Liver (tissue), 3 donors: Measurements from ENCODE around the gene PCMT1.

Source experiments
- ATF3 ChIP-seq: IDR thresholded peaks from 2 replicates; pipeline ENCODE4 v1.6.1; 2016; ENCODE audit warnings: antibody characterized with exemption
- CTCF ChIP-seq: fragments of 150-350 bp; IDR thresholded peaks from 2 replicates; pipeline ENCODE4 v1.5.1; 2017; ENCODE audit warnings: improper control_type of control experiment, low read depth, low read length; ENCODE audit not compliant: missing input control
- FOXA1 ChIP-seq: IDR thresholded peaks from 2 replicates; pipeline ENCODE4 v1.6.1; 2016; ENCODE audit warnings: antibody characterized with exemption
- HNF4G ChIP-seq: IDR thresholded peaks from 2 replicates; pipeline ENCODE4 v1.6.1; 2016; ENCODE audit warnings: antibody characterized with exemption
- MAX ChIP-seq: IDR thresholded peaks from 2 replicates; pipeline ENCODE4 v1.6.1; 2016; ENCODE audit warnings: antibody characterized with exemption
- RAD21 ChIP-seq, 2 donors: IDR thresholded peaks; 2 replicates each; pipeline ENCODE4 v1.6.1; 2016; ENCODE audit warnings: antibody characterized with exemption in 2 of 2, mild to moderate bottlenecking in 2 of 2
- REST ChIP-seq: IDR thresholded peaks from 2 replicates; pipeline ENCODE4 v1.6.1; 2016; ENCODE audit warnings: antibody characterized with exemption, mild to moderate bottlenecking
- SP1 ChIP-seq: IDR thresholded peaks from 2 replicates; pipeline ENCODE4 v1.6.1; 2018; ENCODE audit warnings: antibody characterized with exemption, mild to moderate bottlenecking
- TAF1 ChIP-seq: conservative IDR thresholded peaks from 2 replicates; pipeline ENCODE4 v1.6.1; 2016; ENCODE audit warnings: antibody characterized with exemption, mild to moderate bottlenecking
- YY1 ChIP-seq: IDR thresholded peaks from 2 replicates; pipeline ENCODE4 v1.6.1; 2016; ENCODE audit warnings: antibody characterized with exemption, mild to moderate bottlenecking
- donor health status: healthy.
- donor health status: healthy.

- TF ChIP-seq CTCF, result no peak
- no peak for TF ChIP-seq TAF1
- TF ChIP-seq MAX, result no peak
- no peak for TF ChIP-seq ATF3
- no peak for TF ChIP-seq YY1
- TF ChIP-seq REST, result no peak
- no peak for TF ChIP-seq FOXA1
- TF ChIP-seq SP1, result no peak
- no peak for TF ChIP-seq HNF4G
- TF ChIP-seq RAD21 (IDR thresholded peaks at IDR 0.05), result no peak
Observed at GRCh38 chr6:149852881-149853280, 103.3 kb downstream of the PCMT1 start.
